Tongue (tissue), 2 donors: ENCODE measurements around the gene DIP2C. TPM values are rescaled to one million over a fixed set of nuclear protein-coding genes. Genes with fewer than 3 reads are reported as not detected.
A peak's percentile ranks its signal among the peaks of the same experiment; 100 is the strongest.

Experiments
- DNase-seq: peaks from one replicate; pipeline ENCODE4 v3.0.0-alpha.2; 2015
- total RNA-seq: library from RNA; depleted of rRNA; stranded (reverse); fragments of >200 nt; gene quantifications from one replicate; pipeline ENCODE4 v1.2.3, GENCODE V29; 2014

The DIP2C gene
- total RNA-seq, 1 donor from 2014 or later, result 39.0 TPM

DNA sequence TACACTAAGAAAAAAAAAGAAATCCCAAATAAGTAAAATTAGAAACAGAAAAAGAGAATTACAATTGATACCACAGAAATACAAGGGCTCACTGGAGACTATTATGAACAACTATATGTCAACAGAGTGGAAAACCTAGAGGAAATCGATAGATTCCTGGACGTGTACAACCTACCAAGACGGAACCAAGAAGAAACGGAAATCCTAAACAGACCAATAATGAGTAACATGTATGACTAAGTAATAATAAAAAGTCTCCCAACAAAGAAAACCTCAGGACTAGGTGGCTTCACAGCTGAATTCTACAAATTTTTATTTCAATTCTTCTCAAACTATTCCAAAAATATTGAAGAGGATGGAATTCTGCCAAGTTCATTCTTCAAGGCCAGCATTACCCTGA is 13.9 kb downstream of the DIP2C start:
- no peak for DNase-seq

DNA sequence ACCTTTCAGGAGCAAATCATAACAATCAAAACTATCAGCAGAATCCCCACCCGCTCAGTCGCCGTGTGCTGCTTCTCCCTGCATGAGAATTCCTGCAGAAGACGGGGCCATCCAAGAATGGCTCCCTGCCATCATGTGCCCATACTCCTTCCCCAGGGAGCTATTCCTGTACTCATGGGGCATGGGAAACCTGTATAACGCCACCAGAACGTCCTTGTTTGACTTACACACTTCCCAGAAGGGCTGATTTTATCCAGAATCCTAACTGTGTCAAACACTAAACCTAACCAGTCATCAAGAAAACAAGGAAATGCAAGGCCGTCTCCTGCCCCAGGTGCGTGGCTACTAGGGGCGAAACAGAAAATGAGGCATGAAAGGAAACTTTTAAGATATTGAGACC is 16.0 kb downstream of the DIP2C start:
- no peak for DNase-seq

DNA sequence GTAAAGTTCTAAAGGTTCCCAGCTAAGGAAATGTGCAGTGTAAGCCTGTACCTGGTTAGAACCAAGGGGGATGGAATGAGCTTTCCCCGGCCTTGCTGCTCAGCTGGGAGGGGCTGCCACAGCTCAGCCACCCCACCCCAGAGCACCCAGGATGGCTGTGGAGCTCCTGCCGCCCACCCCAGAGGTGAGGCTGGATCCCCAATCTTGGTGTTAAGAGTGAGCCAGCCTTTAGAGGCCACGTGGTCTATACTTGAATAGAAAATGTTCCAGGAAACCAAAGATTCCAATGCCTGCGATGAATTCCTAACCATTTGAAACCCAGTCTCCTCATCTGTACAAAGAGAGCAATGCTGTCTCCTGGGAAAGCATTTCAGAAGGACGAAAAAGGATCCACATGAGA is 16.5 kb downstream of the DIP2C start:
- no peak for DNase-seq

DNA sequence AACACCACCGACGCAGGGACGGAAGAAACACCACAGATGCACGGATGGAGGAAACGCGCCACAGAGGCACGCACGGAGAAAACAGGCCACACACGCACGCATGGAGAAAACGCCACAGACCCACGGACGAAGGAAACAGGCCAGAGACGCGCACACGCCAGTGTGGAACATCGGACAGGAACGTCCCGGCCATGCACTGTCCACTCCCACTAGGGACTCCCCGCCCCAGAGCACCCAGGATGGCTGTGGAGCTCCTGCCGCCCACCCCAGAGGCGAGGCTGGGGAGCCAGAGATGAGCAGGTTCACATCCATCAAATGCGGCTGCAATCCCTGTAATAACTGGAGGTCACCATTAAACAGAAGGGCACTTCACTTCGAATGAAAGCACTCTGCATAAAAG is 17.3 kb downstream of the DIP2C start:
- DNase-seq, result no peak

DNA sequence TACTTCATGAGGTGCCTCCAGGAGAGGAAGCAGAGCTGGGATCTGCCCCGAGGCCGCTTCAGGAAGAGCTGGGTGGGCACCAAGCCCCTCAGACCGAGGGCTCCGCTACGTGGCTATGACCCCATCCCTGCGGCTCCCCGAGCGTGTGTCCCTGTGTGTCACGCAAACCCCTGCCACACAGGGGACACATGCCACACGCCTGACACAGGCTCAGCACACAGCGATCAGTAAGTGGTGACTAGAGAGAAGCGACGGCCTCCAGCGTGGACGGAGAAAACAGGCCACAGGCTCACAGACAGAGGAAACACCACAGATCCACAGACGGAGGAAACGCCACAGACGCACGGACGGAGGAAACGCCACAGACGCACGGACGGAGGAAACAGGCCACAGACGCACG is 18.5 kb downstream of the DIP2C start:
- no peak for DNase-seq

DNA sequence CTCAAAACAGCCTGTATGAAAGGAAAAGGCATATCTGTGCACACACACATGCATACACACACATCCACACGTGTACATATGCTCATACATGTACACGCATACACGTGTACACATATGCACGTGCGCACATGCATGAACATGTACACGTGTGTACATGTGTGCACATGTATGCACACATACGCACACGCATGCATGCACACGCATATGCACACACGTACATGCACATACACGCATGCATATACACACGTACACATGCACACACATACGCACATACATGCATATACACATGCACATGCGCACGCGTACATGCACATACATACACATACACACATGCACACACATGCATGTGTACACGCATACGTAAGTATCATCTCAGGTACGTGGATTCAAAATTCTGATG is 19.4 kb downstream of the DIP2C start:
- DNase-seq, result no peak

DNA sequence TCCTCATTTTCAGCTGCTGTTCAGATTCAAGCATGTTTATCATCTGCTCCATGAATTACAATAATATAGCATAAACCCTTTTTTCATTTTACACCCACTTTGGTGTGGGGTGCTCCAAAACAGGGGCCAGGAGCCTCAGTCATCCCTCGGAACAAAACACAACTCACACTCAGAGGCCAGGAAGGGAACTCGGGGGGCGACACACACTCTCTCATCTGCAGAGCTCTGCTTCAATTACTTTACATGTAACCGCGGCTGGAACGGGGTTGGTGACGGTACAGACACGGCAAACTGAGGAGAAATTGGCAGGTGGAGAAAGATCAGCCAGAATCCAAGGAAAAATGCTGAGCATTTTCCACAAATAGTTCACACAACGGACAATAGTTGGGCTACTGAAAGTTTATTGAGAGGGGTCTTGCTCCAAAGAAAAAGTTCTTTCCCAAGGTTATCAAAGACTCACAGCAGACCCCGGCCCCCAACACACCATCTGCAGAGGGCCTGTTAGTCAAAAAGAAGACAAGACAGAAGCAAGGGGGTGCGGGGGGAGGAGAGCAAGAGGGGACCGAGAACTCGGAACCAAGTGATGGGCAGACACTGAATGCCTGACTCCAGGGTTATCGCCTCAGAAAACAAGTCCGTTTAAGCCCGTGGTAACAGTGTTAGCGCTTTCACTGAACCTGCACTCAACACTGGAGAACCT is 20.5 kb downstream of the DIP2C start:
- no peak for DNase-seq

DNA sequence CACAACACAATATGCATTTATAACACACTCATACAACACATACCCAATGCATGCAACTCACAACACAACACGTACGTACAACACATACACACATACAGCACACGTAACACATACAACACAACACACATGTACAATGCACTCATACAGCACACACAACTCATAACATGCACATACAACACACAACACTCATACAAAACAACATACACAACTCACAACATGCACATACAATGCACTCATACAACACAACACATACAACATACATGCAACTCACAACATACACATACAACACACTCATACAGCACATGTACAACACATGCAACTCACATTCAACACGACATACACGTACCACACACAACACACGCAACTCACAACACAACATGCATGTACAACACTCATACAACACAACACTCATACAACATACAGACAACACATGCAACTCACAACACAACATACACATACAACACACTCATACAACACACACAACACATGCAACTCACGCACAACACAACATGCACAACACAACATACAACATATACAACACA is 21.8 kb downstream of the DIP2C start:
- no peak for DNase-seq

DNA sequence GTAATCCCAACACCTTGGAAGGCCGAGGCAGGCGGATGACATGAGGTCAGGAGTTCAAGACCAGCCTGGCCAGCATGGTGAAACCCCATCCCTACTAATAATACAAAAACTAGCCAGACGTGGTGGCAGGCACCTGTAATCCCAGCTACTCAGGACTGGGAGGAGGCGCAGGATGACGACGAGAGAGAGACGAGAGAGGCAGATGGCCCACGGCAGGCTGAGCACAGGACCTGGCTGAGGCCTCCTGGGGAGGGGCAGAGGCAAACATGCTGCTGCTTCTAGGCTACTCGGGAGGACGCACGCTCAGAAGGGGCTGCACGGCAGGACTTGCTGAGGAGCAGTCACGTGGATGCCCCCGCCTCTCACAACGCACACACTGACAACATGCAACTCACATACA is 22.4 kb downstream of the DIP2C start:
- no peak for DNase-seq

DNA sequence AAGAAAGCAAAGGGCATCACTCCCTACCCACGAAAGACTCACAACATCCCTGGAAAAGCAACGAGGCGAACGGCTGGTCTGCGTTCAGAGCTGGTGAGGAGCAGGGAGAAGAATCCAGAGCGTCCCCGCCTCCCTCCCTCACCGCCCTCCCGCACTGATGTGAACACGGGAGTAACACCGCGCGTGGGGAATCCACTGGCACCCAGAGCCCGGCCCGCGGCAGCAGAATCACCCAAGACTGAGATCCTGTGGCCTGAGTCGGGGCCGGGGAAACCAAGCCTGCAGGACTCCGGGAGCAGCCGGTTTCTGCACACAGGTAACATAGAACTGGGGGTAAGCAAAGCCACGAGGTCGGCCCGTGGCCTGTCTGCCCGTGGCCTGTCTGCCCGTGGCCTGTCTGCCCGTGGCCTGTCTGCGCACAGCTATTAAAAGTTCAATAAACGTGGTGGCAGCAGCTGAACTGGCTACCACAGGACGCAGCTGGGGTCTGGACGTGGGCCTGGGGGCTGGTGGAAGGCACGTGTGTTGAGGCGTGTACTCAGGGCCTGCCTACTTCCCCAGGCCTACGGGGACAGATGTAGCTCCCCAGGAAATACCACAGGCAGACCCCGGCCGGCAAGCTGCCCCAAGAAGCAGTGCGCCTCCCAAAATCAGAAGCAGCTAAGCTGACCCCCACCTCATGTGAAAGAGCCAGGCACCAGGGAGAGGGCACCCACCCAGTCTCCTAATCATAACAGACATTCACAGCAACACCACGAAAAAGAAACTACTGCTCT is 23.0 kb downstream of the DIP2C start:
- DNase-seq, result no peak

DNA sequence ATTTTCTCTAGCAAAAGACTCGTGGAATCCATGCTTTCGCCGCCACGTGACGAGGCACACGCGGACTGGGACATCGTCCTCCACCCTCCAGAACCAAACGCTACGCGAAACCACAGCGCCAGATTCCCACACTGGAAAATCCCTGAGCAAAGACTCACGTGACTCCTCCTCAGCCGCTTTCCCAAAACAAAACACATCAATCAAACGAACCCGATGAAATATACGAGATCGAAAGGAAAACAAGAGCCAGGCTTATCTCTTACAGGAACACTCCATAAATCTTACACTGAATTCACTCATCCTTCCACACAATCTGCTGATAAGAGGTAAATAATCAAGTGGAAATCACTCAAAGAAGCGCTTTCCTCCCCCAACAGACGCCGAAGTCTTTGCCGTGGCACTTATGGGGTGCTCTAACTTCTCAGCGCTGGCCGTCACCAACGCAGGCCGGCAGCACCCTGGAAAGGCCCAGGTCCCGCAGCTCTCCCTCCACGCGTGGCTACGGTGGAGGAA is 23.8 kb downstream of the DIP2C start:
- DNase-seq, result no peak

DNA sequence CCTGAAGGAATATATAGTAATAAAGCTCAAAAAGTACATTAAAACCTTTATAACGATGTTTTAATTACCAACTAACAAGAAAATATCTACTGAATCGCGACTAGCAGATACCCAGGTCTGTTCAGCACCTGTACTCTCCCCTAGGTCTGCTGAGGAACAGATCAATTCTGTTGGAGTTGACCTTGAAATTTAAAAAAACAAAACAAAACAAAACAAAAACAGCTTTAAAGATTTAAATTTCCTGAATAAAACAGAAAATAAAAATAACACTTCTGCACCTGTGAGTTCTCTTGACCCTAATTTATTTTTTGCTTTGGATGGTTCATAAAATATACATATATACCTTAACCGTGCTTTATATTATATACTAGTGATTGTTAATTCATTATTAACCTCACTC is 24.6 kb downstream of the DIP2C start:
- no peak for DNase-seq

DNA sequence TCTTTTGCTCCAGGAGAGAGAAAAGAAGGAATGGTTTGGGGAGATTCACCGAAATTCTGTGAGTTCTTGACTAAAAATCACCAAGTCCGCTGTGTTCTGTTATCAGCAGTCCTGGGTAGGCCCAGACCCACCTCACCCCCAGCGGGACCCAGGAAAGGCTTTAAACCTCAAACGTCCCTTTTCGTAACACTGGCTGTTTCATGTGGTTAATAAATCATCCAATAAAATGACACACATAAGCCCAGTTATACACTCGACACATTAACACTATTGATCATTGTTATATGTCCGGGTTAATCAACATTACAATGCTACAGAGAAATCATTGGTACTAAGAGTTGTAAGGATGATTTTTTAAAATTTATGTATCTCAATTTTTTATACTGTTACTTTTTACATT is 25.2 kb downstream of the DIP2C start:
- DNase-seq, result no peak

DNA sequence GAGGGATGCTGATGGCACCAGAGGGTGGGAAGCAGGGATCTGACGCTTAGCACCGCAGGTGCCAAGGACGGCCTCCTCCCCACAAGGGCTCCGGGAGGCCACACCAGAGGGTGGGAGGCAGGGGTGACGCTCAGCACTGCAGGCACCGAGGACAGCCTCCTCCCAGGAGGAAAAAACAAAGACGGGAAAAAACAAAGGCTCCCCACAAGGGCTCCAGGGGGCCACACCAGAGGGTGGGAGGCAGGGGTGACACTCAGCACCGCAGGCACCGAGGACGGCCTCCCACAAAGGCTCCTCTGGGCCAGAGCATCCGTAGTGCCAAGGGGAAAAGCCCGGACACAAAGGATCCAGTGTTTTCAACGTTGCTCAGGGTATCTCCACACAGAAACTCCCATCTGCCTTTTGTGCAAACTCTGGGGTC is 25.6 kb downstream of the DIP2C start:
- DNase-seq, result no peak

DNA sequence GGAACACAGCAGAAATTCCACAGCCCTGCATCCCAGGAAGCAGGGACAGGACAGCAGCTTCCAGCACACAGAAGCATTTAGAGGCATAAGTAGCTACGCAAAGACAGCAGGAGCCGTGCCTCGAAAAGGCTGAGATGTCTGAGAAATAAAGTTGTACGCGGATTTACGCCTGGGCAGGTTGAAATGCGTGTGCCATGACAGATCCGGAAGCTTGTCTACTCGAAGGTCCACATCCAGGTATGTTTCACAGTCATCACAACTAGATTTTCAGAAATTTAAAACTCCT is 26.1 kb downstream of the DIP2C start:
- no peak for DNase-seq

DNA sequence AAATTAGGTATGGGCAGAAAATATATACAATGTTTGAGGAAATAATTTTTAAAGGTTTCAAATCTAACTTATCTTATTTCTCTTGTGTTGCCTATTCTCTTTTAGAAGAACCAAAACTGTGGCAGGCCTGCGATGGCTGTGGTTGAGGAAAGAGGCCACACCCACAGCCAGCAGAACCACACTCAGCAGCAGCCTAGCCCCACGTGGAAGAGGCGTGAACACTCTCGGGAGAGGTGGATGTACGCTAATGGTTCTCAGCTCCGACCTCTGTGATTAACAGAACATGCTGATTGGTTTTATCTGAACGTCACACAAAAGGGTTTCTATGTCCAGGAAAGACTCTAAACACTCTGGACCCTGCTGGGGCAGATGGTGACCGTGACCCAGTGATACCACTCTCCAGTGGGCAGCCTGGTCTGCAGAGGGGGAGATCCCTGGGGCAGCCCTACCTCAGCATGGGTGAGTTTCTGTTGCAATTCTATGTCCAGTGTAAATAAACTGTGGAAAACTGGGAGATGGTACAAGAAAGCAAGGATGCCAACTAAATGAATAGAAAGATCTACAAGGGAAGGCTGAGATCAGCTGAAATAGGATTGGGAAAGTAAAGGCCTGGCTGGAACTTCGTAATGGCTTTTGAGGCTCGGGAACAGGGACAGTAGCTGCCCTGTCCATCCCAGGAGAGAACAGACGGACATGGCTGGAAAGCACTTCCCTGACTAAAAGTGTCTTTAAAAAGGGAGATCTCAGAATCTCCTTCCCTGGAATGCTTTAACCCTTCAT is 26.6 kb downstream of the DIP2C start:
- DNase-seq, result no peak

DNA sequence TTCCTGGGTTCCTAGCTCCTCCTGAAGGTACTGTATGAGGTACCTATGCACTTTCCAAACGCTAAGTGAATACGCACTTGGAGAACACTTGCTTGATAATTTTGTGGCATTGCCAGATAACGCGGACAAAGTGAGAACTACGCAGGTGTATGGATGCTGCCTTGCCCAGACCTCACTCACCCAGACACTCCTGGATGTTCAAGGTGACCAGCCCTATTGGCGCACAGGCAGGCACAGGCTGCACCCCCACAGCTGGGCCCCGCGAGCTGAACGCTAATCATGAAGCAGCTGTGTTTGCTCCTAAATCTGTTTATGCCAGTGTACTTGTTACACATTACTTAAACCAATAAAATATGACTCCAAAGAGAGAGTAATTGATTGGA is 27.3 kb downstream of the DIP2C start:
- DNase-seq, result no peak

DNA sequence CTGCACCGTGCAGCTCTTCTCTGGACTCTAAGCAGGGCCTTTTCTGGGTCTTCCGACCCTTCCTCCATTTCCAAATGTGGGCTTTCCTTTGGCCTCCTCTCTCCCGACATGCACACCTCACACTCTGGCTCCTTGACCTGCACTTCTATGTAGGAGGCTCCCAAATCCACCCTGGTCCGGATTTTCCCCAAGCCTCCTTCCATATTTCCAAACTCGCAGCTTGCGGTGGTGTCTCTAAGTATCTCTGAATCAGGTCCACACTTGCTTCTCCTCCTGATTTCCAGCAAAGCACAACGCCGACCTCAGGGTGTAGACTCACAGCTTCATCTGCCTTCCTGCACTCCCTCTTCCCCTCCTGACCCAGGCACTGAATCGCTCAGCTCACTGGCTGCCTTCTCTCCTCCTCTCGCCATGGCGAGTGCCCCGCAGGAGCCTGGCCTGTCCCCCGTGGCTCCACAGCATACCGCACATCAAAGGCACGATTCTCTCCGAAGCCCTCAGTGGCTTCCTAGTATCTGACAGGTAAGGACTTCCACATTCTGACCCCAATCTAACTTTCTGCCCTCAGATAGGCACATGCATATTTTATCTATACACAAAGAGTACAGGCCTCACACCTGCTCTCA is 27.8 kb downstream of the DIP2C start:
- no peak for DNase-seq

DNA sequence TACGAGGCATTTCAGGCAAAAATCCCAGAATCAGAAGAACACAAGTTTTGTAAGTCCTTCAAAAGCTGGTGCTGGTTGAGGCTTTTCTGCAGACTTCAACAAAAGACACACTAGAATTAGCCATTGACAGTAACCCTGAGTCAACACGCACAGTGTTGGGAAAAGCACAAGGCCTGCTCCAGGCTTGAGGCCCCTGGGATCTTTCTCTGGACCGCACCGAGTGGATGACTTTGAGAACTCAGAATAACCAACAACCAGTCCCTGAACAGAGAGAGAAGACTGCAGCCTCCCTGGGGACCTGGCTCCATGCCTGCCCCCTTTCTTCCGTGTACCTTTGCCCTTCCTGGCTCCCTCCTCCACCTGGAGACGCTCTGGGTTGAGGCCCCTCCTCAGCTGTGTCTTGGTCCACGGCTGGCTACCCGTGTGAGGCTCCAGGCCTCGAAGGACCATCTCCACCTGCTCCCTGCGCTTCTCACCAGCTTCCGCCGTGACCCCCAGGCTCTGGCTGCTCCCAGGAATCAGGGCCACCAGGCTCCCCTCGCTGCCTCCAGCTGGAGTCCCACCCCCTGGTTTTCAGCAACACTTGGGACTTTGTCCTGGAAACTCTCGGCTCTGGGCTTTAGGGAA is 28.4 kb downstream of the DIP2C start:
- peak; percentile 37 for DNase-seq

DNA sequence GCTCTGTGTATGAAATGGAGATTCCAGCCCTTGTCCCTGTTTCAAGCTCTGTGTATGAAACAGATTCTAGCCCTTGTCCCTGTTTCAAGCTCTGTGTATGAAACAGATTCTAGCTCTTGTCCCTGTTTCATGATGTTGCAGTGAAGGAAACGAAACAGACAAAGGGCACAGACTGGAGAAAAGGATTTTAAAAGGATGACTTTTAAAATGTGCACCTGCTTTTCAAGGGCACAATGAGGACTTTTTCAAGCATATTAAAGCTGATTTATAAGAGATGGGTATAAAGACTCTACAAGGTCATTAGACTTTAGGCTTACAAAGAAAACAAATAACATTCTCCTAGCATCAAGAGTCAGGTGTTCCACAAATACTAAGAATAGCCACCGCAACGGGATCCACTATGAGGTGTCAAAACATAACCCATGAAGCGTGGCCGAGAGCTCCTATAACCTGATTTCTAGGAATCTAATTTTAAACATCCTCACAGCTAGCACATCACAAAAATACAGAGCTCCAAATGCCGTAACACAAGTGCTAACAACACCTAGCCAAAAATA is 29.0 kb downstream of the DIP2C start:
- no peak for DNase-seq

DNA sequence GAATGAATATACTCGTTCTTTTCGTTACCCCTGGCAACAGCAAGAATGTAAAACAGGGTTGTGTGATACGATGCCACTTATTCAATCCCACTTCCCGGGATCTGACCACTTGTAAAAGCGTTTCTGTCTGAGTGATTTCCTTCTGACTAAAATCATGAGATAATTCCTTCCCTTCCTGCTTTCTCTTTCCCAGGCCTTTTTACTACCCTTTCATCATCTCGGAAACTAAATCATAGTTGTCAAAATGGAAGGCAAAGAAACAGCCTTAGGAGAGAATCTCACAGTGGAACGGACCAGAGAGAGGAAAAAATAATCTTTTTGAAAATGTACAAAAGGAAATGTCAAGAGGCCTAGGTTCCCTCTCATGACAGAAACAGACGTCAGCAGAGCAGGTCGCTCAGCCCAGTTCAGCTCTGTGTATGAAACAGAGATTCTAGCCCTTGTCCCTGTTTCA is 29.8 kb downstream of the DIP2C start:
- peak; percentile 36 for DNase-seq
